Stomach smooth muscle (tissue), 2 donors: ENCODE measurements around the gene SPNS1.

ENCODE experiments used
- H3K27ac ChIP-seq: one replicate; pipeline ENCODE4 v1.7.0; 2013; ENCODE audit warnings: mild to moderate bottlenecking, low read length, inconsistent platforms
- H3K27me3 ChIP-seq, 2 donors: one replicate each; pipeline ENCODE4 v1.7.0; 2013; ENCODE audit warnings: low read length in 2 of 2; ENCODE audit not compliant: insufficient read depth in 2 of 2, control insufficient read depth in 1 of 2
- H3K36me3 ChIP-seq, 2 donors: one replicate each; pipeline ENCODE4 v1.7.0; 2013; ENCODE audit warnings: low read length in 2 of 2; ENCODE audit not compliant: control insufficient read depth in 2 of 2, insufficient read depth in 2 of 2
- H3K4me1 ChIP-seq: one replicate; pipeline ENCODE4 v1.7.0; 2013; ENCODE audit warnings: low read length; ENCODE audit not compliant: control insufficient read depth, insufficient read depth
- H3K4me3 ChIP-seq, 2 donors: one replicate each; pipeline ENCODE4 v1.7.0; 2013; ENCODE audit warnings: low read length in 2 of 2
- H3K9ac ChIP-seq, 2 donors: one replicate each; pipeline ENCODE4 v1.7.0; 2013; ENCODE audit warnings: low read length in 2 of 2, mild to moderate bottlenecking in 1 of 2
- H3K9me3 ChIP-seq, 2 donors: one replicate each; pipeline ENCODE4 v1.7.0; 2013; ENCODE audit warnings: low read length in 2 of 2; ENCODE audit not compliant: control insufficient read depth in 2 of 2
- donor health status: healthy.
- donor health status: Pancreatic carcinoma.

SPNS1 gene

GRCh38 chr16:29011112-29011511, 36.5 kb downstream of the SPNS1 start:
- H3K36me3 ChIP-seq: no peaks in the 10 kb centered on the region
- H3K4me3 ChIP-seq: no peak overlapping the region
- H3K4me1 ChIP-seq: no peaks in the 10 kb centered on the region
- peaks cover 0 to 3% of the 10 kb centered on the region in 2 donors for H3K27me3 ChIP-seq
- H3K9ac ChIP-seq: no peak overlapping the region
- H3K9me3 ChIP-seq: no peaks in the 10 kb centered on the region
- H3K27ac ChIP-seq: no peak overlapping the region

- Histone ChIP-seq H3K9ac (no peak overlapping the region), H3K4me1 (no peaks in the 10 kb centered on the region), H3K36me3 (no peaks in the 10 kb centered on the region), H3K27me3 (peaks cover 0 to 3% of the 10 kb centered on the region in 2 donors), H3K4me3 (no peak overlapping the region), H3K9me3 (no peaks in the 10 kb centered on the region), H3K27ac (no peak overlapping the region)
Measured at GRCh38 chr16:29011851-29012250, 37.3 kb downstream of the SPNS1 start.

DNA sequence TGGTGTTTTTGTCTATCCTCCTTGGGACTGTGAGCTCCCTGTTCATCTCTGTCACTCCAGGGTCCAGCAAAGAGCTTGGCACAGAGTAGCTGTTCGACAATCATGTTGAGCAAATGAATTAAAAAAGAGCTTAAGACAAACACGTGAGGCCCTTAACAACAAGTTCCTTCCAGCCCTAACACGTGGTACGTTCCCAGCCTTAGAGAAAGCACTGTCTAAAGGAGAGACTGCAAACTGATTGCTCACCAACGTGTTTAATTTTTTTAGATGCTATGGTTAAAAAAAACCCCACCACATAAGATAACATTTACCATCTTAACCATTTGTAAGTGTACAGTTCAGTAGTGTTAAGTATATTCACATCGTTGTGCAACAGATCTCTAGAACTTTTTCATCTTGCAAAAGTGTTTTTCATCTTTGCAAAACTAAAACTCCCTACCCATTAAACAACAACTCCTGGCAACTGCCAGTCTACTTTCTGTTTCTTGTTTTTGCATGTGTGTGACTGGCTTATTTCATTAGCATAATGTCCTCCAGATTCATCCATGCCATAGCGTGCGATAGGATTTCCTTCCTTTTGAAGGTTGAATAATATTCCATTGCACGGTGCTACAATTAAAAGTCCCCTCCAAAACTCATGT, 38.5 kb downstream of the SPNS1 start:
- no peaks in the 10 kb centered on the region for H3K9me3 ChIP-seq
- H3K27me3 ChIP-seq: peaks cover 0 to 2% of the 10 kb centered on the region in 2 donors
- no peak overlapping the region for H3K9ac ChIP-seq
- no peak overlapping the region for H3K27ac ChIP-seq
- no peak overlapping the region for H3K4me3 ChIP-seq
- no peaks in the 10 kb centered on the region for H3K4me1 ChIP-seq
- H3K36me3 ChIP-seq: no peaks in the 10 kb centered on the region

DNA sequence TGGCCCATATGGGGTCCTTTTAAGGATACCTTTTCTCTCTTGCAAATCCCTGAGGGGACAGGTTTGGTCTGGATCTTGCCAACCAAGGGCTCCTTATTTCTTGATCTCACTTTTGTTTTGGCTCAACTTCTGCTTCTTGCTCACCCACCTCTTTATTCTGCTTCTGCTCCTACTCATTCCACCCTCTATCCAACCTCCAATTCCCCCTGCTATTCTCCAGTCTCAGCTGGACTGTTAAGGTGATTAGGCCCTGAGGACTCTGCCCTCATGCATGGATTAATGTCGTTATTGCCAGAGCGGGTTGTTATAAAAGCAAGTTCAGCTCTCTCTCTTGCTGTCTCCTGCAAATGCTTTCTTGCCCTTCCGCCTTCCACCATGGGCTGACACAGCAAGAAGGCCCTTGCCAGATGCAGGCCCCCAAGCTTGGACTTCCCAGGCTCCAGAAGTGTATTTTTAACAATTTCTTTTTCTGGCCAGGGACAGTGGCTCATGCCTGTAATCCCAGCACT, 40.0 kb downstream of the SPNS1 start:
- no peaks in the 10 kb centered on the region for H3K27me3 ChIP-seq
- no peak overlapping the region for H3K27ac ChIP-seq
- H3K4me1 ChIP-seq: no peaks in the 10 kb centered on the region
- no peak overlapping the region for H3K4me3 ChIP-seq
- H3K9me3 ChIP-seq: no peaks in the 10 kb centered on the region
- no peaks in the 10 kb centered on the region for H3K36me3 ChIP-seq
- no peak overlapping the region for H3K9ac ChIP-seq

- Histone ChIP-seq H3K9me3 (no peaks in the 10 kb centered on the region), H3K27ac (no peak overlapping the region), H3K36me3 (no peaks in the 10 kb centered on the region), H3K27me3 (no peaks in the 10 kb centered on the region), H3K9ac (no peak overlapping the region), H3K4me3 (no peak overlapping the region), H3K4me1 (no peaks in the 10 kb centered on the region)
Measured at GRCh38 chr16:29022196-29022595, 47.6 kb downstream of the SPNS1 start.

DNA sequence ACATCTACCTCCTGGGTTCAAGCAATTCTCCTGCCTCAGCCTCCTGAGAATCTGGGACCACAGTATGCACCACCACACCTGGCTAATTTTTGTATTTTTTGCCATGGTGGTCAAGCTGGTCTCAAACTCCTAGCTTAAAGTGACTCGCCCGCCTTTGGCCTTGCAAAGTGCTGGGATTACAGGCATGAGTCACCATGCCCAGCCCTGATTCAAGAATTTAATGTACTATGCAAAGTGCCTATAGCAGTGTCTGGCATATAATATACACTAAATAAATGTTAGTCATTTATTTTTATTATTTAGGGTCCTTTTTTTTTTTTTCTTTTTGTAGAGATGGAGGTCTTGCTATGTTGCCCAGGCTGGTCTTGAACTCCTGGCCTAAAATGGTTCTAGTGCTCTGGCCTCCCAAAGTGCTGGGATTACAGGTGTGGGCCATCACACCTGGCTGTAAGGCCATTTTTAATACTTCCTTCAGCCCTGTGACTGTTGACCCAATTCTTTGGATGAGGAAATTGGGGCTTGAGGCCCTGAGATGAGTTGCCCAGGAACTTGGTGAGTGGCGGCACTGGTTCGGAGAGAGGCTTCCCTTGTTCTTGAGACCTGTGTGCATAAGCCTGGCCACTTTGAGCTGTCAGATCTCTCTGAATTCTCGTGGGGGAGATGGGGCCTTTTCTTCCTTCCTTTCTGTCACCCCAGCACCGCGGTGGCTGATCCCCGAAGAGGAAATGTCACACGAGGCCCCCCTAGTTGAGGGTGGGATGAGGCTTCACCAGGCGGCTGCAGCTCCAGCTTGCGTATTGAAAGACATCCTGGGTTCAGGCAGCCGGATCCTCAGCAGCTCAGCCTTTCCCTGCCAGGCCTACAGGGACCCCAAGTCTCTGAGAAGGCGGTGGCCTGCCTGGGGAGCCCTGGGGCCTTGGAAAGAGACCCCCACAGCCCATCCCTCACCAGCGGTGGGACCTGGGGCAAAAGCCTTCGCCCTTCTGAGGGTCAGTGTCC, 49.0 kb downstream of the SPNS1 start:
- Histone ChIP-seq H3K36me3 (no peaks in the 10 kb centered on the region), H3K4me1 (no peaks in the 10 kb centered on the region), H3K27me3 (no peaks in the 10 kb centered on the region), H3K4me3 (no peak overlapping the region), H3K27ac (no peak overlapping the region), H3K9me3 (no peaks in the 10 kb centered on the region), H3K9ac (no peak overlapping the region)

GRCh38 chr16:29024278-29024677, 49.7 kb downstream of the SPNS1 start:
- H3K27me3 ChIP-seq: peaks cover 0 to 3% of the 10 kb centered on the region in 2 donors
- no peaks in the 10 kb centered on the region for H3K4me1 ChIP-seq
- H3K27ac ChIP-seq: no peak overlapping the region
- no peak overlapping the region for H3K9ac ChIP-seq
- H3K36me3 ChIP-seq: no peaks in the 10 kb centered on the region
- H3K4me3 ChIP-seq: no peak overlapping the region
- no peaks in the 10 kb centered on the region for H3K9me3 ChIP-seq

GRCh38 chr16:29025218-29025617, 50.6 kb downstream of the SPNS1 start:
- H3K27me3 ChIP-seq: peaks cover 0 to 3% of the 10 kb centered on the region in 2 donors
- H3K36me3 ChIP-seq: no peaks in the 10 kb centered on the region
- no peak overlapping the region for H3K9ac ChIP-seq
- no peaks in the 10 kb centered on the region for H3K9me3 ChIP-seq
- no peak overlapping the region for H3K27ac ChIP-seq
- H3K4me3 ChIP-seq: no peak overlapping the region
- H3K4me1 ChIP-seq: no peaks in the 10 kb centered on the region

DNA sequence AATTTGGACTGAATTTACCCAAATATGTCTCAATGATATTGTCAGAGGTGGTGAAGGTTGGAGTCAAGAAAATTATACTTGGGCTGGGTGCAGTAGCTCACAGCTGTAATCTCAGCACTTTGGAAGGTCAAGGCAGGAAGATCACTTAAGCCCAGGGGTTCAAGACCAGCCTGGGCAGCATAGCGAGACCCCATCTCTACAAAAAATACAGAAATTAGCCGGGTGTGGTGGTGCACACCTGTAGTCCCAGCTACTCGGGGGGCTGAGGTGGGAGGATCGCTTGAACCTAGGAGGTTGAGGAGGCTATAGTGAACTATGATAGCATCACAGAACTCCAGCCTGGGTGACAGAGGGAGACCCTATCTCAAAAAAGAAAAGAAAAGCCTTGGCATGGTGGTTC, 51.2 kb downstream of the SPNS1 start:
- Histone ChIP-seq H3K9ac (no peak overlapping the region), H3K4me1 (no peaks in the 10 kb centered on the region), H3K27ac (no peak overlapping the region), H3K27me3 (peaks cover 0 to 3% of the 10 kb centered on the region in 2 donors), H3K4me3 (no peak overlapping the region), H3K36me3 (no peaks in the 10 kb centered on the region), H3K9me3 (no peaks in the 10 kb centered on the region)

- H3K9ac ChIP-seq: no peak overlapping the region
- no peak overlapping the region for H3K4me3 ChIP-seq
- no peak overlapping the region for H3K27ac ChIP-seq
- H3K4me1 ChIP-seq: no peaks in the 10 kb centered on the region
- H3K27me3 ChIP-seq: peaks cover 0 to 3% of the 10 kb centered on the region in 2 donors
- H3K9me3 ChIP-seq: no peaks in the 10 kb centered on the region
- no peaks in the 10 kb centered on the region for H3K36me3 ChIP-seq
Measured at GRCh38 chr16:29028457-29029167, 54.0 kb downstream of the SPNS1 start.
